Panc1 (cell line): ENCODE measurements around the gene DPEP3.
"Not testable (repeated sequence)": the region's sequence is repeated elsewhere in the genome, so short reads cannot be mapped to it uniquely, and the experiment has no call there.

Experiments
- POLR2AphosphoS5 ChIP-seq: IDR thresholded peaks from 2 replicates; pipeline ENCODE4 v1.6.1; 2012; ENCODE audit warnings: mild to moderate bottlenecking, low read depth, low read length, moderate library complexity
- SIN3A ChIP-seq: IDR thresholded peaks from 2 replicates; pipeline ENCODE4 v1.6.1; 2012; ENCODE audit warnings: low read depth, mild to moderate bottlenecking, low read length, moderate library complexity, borderline replicate concordance; ENCODE audit not compliant: insufficient read depth
- TF ChIP-seq, protein P1 (sequence below): fragments of 450-650 bp; IDR thresholded peaks from 2 replicates; pipeline ENCODE4 v1.5.1; 2017; ENCODE audit warnings: mild to moderate bottlenecking
- TF ChIP-seq, protein P2 (sequence below), 2 experiments: IDR thresholded peaks; 2 replicates each; pipeline ENCODE4 v1.6.1; 2011 to 2012; ENCODE audit warnings: low read depth in 2 of 2, control low read depth in 1 of 2, low read length in 1 of 2, mild to moderate bottlenecking in 1 of 2, moderate library complexity in 1 of 2; ENCODE audit not compliant: insufficient read depth in 1 of 2

GRCh38 chr16:67994040-67994408, 13.7 kb upstream of the DPEP3 start:
- not testable (repeated sequence) for TF ChIP-seq POLR2AphosphoS5, SIN3A
- TF ChIP-seq, protein P1, sequence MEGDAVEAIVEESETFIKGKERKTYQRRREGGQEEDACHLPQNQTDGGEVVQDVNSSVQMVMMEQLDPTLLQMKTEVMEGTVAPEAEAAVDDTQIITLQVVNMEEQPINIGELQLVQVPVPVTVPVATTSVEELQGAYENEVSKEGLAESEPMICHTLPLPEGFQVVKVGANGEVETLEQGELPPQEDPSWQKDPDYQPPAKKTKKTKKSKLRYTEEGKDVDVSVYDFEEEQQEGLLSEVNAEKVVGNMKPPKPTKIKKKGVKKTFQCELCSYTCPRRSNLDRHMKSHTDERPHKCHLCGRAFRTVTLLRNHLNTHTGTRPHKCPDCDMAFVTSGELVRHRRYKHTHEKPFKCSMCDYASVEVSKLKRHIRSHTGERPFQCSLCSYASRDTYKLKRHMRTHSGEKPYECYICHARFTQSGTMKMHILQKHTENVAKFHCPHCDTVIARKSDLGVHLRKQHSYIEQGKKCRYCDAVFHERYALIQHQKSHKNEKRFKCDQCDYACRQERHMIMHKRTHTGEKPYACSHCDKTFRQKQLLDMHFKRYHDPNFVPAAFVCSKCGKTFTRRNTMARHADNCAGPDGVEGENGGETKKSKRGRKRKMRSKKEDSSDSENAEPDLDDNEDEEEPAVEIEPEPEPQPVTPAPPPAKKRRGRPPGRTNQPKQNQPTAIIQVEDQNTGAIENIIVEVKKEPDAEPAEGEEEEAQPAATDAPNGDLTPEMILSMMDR, result not testable (repeated sequence)
- TF ChIP-seq, protein P2, sequence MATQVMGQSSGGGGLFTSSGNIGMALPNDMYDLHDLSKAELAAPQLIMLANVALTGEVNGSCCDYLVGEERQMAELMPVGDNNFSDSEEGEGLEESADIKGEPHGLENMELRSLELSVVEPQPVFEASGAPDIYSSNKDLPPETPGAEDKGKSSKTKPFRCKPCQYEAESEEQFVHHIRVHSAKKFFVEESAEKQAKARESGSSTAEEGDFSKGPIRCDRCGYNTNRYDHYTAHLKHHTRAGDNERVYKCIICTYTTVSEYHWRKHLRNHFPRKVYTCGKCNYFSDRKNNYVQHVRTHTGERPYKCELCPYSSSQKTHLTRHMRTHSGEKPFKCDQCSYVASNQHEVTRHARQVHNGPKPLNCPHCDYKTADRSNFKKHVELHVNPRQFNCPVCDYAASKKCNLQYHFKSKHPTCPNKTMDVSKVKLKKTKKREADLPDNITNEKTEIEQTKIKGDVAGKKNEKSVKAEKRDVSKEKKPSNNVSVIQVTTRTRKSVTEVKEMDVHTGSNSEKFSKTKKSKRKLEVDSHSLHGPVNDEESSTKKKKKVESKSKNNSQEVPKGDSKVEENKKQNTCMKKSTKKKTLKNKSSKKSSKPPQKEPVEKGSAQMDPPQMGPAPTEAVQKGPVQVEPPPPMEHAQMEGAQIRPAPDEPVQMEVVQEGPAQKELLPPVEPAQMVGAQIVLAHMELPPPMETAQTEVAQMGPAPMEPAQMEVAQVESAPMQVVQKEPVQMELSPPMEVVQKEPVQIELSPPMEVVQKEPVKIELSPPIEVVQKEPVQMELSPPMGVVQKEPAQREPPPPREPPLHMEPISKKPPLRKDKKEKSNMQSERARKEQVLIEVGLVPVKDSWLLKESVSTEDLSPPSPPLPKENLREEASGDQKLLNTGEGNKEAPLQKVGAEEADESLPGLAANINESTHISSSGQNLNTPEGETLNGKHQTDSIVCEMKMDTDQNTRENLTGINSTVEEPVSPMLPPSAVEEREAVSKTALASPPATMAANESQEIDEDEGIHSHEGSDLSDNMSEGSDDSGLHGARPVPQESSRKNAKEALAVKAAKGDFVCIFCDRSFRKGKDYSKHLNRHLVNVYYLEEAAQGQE (IDR thresholded peaks at IDR 0.05; ENCODE audit: insufficient read depth in 1 of 2, low read depth in 2 of 2, low read length in 1 of 2), result not testable (repeated sequence)
